Gastroesophageal sphincter (tissue), 2 donors: ENCODE data around the gene SLC1A4.

Experiments used
- POLR2A ChIP-seq, 2 donors: fragments of 450-650 bp; IDR thresholded peaks; one replicate each; pipeline ENCODE4 v1.6.1; 2017; ENCODE audit warnings: antibody characterized with exemption in 2 of 2, mild to moderate bottlenecking in 2 of 2, moderate library complexity in 1 of 2
- POLR2AphosphoS5 ChIP-seq: sonication (generic); formaldehyde crosslinking; IDR thresholded peaks from one replicate; pipeline ENCODE4 v1.6.1; 2017; ENCODE audit warnings: antibody characterized with exemption

- TF ChIP-seq POLR2A (IDR thresholded peaks at IDR 0.05) = no peak
- TF ChIP-seq POLR2AphosphoS5 = no peak
Measured at GRCh38 chr2:65055422-65056214, 66.4 kb downstream of the SLC1A4 start.
